Measurements from ENCODE around the gene ENTPD2.

Gene ENTPD2

GRCh38 chr9:137078701-137079400 lies 25.0 kb upstream of the ENTPD2 start:
- DNase-seq, result no peak

GRCh38 chr9:137077758-137078693 lies 24.2 kb upstream of the ENTPD2 start:
- DNase-seq, result peak; percentile 7

GRCh38 chr9:137077010-137077747 lies 23.3 kb upstream of the ENTPD2 start, which contains the start of gene UAP1L1:
TSS of gene UAP1L1 (plus strand) at chr9:137077517. CDS start at chr9:137077533, 16 bp downstream.
- DNase-seq, result peak; percentile 42

GRCh38 chr9:137076636-137077009 lies 22.8 kb upstream of the ENTPD2 start:
- no peak for DNase-seq

- DNase-seq, result no peak
Measured at GRCh38 chr9:137075275-137075775, 21.5 kb upstream of the ENTPD2 start.

GRCh38 chr9:137074657-137075274 lies 20.9 kb upstream of the ENTPD2 start:
- DNase-seq, result no peak

GRCh38 chr9:137073992-137074399 lies 20.1 kb upstream of the ENTPD2 start:
- DNase-seq, result no peak

- no peak for DNase-seq
Measured at GRCh38 chr9:137071282-137071681, 17.4 kb upstream of the ENTPD2 start.

- DNase-seq, result no peak
Measured at GRCh38 chr9:137070906-137071275, 17.0 kb upstream of the ENTPD2 start.

GRCh38 chr9:137070201-137070905 lies 16.5 kb upstream of the ENTPD2 start, which contains the start of gene SAPCD2:
TSS of gene SAPCD2 (minus strand) at chr9:137070557. CDS start at chr9:137070460, 97 bp downstream.
- peak; percentile 84 for DNase-seq

- DNase-seq, result no peak
Measured at GRCh38 chr9:137069508-137070091, 15.7 kb upstream of the ENTPD2 start.

GRCh38 chr9:137068539-137069507 lies 15.0 kb upstream of the ENTPD2 start:
- no peak for DNase-seq

GRCh38 chr9:137067860-137068538 lies 14.1 kb upstream of the ENTPD2 start:
- peak; percentile 76 for DNase-seq

GRCh38 chr9:137066096-137066861 lies 12.4 kb upstream of the ENTPD2 start:
- no peak for DNase-seq

- no peak for DNase-seq
Measured at GRCh38 chr9:137065336-137065967, 11.6 kb upstream of the ENTPD2 start.

- DNase-seq, result no peak
Measured at GRCh38 chr9:137064880-137065164, 11.0 kb upstream of the ENTPD2 start.

- peak; percentile 44 for DNase-seq
Measured at GRCh38 chr9:137064027-137064879, 10.4 kb upstream of the ENTPD2 start.

Measured in stimulated activated naive CD4-positive, alpha-beta T cell treated with Interleukin-2 at 50 U/mL for 16 hours (primary cell).